ENCODE measurements around the gene BCAM. TPM values are rescaled to one million over a fixed set of nuclear protein-coding genes. Genes with fewer than 3 reads are reported as not detected.
A peak's percentile ranks its signal among the peaks of the same experiment; 100 is the strongest.

Gene BCAM
- polyA plus RNA-seq, 3 donors = 0.09 TPM; not detected in 2

DNA sequence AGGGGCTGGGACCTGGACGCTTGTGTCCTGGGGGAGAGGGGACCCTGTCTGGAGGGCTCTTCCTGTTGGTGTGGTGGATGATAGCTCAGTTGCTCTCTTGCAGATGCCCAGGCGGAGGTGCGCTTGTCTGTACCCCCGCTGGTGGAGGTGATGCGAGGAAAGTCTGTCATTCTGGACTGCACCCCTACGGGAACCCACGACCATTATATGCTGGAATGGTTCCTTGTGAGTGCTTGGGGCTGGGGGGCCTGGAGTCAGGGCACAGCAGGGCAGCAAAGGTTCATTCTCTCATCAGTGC is 2.2 kb downstream of the BCAM start:
- H3K27ac Mint-ChIP-seq = no peak overlapping the region

GRCh38 chr19:44812142-44812718 is 3.3 kb downstream of the BCAM start:
- H3K9ac ChIP-seq (ENCODE audit: insufficient read depth, low read length, poor library complexity, severe bottlenecking) = no peak overlapping the region
- no peak for TF ChIP-seq CTCF (IDR thresholded peaks at IDR 0.05)
- Mint-ChIP-seq H3K4me1 (peaks cover 12% of the 10 kb centered on the region), H3K4me3 (no peak overlapping the region), H3K9me3 (peaks cover 0 to 5% (median 0%) of the 10 kb centered on the region in 7 donors), H3K27me3 (ENCODE audit: low read depth in 3 of 3) (peaks cover 17 to 28% (median 21%) of the 10 kb centered on the region in 3 donors), H3K36me3 (no peaks in the 10 kb centered on the region), H3K27ac (peak overlapping the region in 1 of 7 donors; percentile 23)
- H3K9me3 ChIP-seq (replicated peaks in 1 of 2; ENCODE audit: control insufficient read depth in 1 of 2, insufficient read depth in 1 of 2, low read length in 2 of 2) = no peaks in the 10 kb centered on the region
- H3K4me3 ChIP-seq (replicated peaks in 1 of 3; ENCODE audit: low read depth in 2 of 3, low read length in 3 of 3) = no peak overlapping the region
- H4K20me1 ChIP-seq (ENCODE audit: insufficient read depth, low read length) = no peaks in the 10 kb centered on the region
- H2AFZ ChIP-seq (ENCODE audit: insufficient read depth, low read depth, low read length, poor library complexity, severe bottlenecking) = no peak overlapping the region
- H3K79me2 ChIP-seq (ENCODE audit: insufficient read depth, low read length) = no peaks in the 10 kb centered on the region
- DNase-seq = no peak
- H3K4me1 ChIP-seq (ENCODE audit: control insufficient read depth in 1 of 2, insufficient read depth in 2 of 2, low read length in 2 of 2) = peaks cover 6 to 10% of the 10 kb centered on the region in 2 donors
- no peaks in the 10 kb centered on the region for H3K36me3 ChIP-seq (replicated peaks in 1 of 2; ENCODE audit: control insufficient read depth in 1 of 2, insufficient read depth in 2 of 2, low read length in 2 of 2)
- H3K27me3 ChIP-seq (ENCODE audit: control insufficient read depth in 2 of 2, insufficient read depth in 2 of 2, low read length in 2 of 2) = peaks cover 3 to 19% of the 10 kb centered on the region in 2 donors
- no peak overlapping the region for H3K27ac ChIP-seq (ENCODE audit: low read depth in 1 of 2, low read length in 2 of 2)
- H3K4me2 ChIP-seq (replicated peaks; ENCODE audit: extremely low read depth, low read length, poor library complexity, severe bottlenecking) = no peak overlapping the region
- intact Hi-C loops (cut with micrococcal nuclease) = no loop called here
- 97% methylated on average over 23 of the region's 28 CpGs for WGBS (ENCODE audit: insufficient coverage)

More for the DNA sequence above, 2.2 kb downstream of the BCAM start:
- Histone ChIP-seq H3K27me3 (ENCODE audit: control insufficient read depth in 2 of 2, insufficient read depth in 2 of 2, low read length in 2 of 2) (peaks cover 3 to 19% of the 10 kb centered on the region in 2 donors), H3K27ac (ENCODE audit: low read depth in 1 of 2, low read length in 2 of 2) (no peak overlapping the region), H3K9ac (ENCODE audit: insufficient read depth, low read length, poor library complexity, severe bottlenecking) (no peak overlapping the region), H3K4me3 (replicated peaks in 1 of 3; ENCODE audit: low read depth in 2 of 3, low read length in 3 of 3) (no peak overlapping the region), H4K20me1 (ENCODE audit: insufficient read depth, low read length) (no peaks in the 10 kb centered on the region), H3K4me1 (ENCODE audit: control insufficient read depth in 1 of 2, insufficient read depth in 2 of 2, low read length in 2 of 2) (peaks cover 6 to 10% of the 10 kb centered on the region in 2 donors), H3K4me2 (replicated peaks; ENCODE audit: extremely low read depth, low read length, poor library complexity, severe bottlenecking) (no peak overlapping the region), H3K9me3 (replicated peaks in 1 of 2; ENCODE audit: control insufficient read depth in 1 of 2, insufficient read depth in 1 of 2, low read length in 2 of 2) (no peaks in the 10 kb centered on the region), H3K79me2 (ENCODE audit: insufficient read depth, low read length) (no peaks in the 10 kb centered on the region), H3K36me3 (replicated peaks in 1 of 2; ENCODE audit: control insufficient read depth in 1 of 2, insufficient read depth in 2 of 2, low read length in 2 of 2) (no peaks in the 10 kb centered on the region), H2AFZ (ENCODE audit: insufficient read depth, low read depth, low read length, poor library complexity, severe bottlenecking) (no peak overlapping the region)
- no peak for DNase-seq
- peaks cover 12% of the 10 kb centered on the region for H3K4me1 Mint-ChIP-seq
- 100% methylated on average over 2 of the region's 7 CpGs for WGBS (ENCODE audit: insufficient coverage)
- peaks cover 21 to 31% (median 22%) of the 10 kb centered on the region in 3 donors for H3K27me3 Mint-ChIP-seq (ENCODE audit: low read depth in 3 of 3)
- peaks cover 0 to 5% (median 0%) of the 10 kb centered on the region in 7 donors for H3K9me3 Mint-ChIP-seq
- H3K36me3 Mint-ChIP-seq = no peaks in the 10 kb centered on the region
- intact Hi-C loops (cut with micrococcal nuclease) = no loop called here
- no peak overlapping the region for H3K4me3 Mint-ChIP-seq
- no peak for TF ChIP-seq CTCF (IDR thresholded peaks at IDR 0.05)
